Activated CD4-positive, alpha-beta T cell treated with anti-CD3 and anti-CD28 coated beads for 48 hours (primary cell): Measurements from ENCODE around the gene SLC9A7.

Experiments used
- DNase-seq: peaks from one replicate; pipeline ENCODE4 v3.0.0-alpha.2; 2020

Gene SLC9A7

DNA sequence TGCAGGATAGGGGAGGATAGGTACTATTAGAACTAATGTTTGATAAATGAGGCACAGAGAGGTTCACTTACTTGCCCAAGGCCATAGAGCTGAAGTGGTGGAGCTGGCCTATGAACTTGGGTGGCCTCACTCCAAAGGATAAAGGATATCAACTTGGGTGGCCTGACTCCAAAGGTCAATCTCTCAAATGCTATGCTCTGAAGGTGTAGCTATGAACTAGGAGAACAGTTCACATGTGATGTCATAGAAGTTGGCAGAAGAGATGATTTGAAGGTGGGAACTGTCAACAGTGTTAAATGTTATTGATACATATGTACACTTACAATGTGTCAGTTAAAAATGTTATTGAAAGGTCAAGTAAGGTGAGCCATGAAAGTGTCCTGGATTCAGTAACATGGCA lies 191.5 kb downstream of the SLC9A7 start:
- DNase-seq, result no peak

DNA sequence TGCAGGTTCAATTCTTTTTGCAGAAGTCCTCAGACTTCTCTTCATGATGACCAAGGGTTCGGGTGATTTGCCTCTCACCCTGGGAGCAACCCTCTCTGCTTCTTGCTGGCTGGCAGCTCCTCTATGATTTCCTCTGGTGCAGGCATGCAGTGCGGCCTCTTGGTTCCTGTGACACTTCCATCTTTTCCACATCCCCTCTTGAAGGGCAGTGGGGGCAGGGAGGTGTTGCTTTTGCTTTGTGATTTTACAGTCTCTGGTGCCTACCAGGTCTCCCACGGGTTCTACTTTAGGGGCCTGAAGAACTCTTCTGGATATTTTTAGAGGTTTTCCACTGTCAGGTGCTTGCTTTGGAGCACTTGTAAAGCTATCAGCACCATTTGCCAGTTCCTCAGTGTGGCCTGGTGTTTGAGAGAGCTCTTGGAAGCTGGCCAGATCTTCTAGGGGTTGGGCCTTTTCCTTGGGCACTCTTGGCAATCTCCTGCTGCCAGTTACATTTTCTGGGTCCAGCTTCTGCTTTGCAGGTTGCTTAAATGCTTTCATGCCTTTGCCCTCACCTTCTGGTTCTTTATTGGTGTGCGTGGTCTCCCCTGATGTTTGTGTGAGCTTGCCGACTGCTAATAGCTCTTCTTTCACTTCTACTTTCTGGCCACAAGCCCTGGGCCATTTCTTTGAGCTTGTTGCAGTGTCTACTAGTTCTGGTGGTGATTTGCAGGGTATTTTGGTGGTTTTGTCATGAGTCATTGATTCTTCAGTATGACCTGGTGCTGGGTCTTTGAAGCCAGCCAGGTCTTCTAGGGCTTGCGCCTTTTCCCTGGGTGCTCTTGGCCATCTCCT lies 196.9 kb downstream of the SLC9A7 start:
- peak; percentile 23 for DNase-seq

DNA sequence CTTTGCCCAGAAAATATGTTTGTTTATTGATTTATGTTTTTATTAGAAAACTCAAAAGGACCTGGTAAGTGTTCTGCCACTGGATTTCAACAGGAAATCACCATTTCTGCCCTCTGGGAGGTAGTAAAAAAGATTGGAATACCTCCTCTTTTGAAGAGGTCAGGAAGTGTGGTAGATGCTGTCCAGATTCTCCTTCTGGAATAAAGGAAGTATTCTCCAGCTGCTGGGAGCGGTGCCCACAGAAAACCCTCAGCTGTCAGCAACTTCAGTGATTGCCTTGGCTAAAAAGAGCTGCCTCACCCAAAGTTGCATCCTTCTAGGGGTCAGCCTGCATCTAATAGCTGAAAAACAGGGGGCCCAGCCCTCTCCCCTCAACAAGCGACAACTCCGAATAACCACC lies 199.9 kb downstream of the SLC9A7 start:
- DNase-seq, result no peak

DNA sequence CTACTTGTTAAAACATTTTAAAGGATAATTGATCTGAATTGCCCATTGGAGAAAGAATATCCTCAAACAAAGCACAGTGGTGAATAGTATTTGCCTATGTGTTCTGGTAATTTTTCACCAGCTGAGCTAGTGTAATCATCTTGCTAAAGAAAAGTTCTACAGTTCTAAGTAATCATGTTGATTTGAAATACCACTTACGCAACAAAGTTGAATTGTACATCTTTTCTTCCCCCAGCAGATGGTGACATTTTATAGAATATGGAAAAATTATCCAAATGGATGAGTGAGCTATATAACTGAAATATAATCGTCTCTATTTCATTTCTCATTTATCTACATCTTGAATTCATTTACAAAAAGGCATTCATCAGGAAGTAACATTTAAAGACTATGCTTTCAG lies 204.0 kb downstream of the SLC9A7 start:
- no peak for DNase-seq

DNA sequence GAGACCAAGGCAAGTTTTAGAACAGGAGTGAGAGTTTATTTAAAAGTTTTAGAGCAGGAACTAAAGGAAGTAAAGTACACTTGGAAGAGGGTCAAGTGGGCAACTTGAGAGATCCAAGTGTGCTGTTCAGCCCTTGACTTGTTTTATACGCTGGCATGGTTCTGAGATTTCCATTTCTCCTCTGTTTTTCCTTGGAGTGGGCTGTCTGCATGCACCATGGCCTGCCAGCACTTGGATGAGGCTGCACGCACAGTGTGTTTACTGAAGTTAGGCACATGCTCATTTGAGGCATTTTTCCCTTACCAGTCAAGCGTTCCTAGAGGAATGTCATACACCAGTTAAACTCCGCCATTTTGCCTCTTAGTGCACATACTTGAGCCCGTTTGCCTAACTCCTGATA lies 205.0 kb downstream of the SLC9A7 start:
- no peak for DNase-seq

DNA sequence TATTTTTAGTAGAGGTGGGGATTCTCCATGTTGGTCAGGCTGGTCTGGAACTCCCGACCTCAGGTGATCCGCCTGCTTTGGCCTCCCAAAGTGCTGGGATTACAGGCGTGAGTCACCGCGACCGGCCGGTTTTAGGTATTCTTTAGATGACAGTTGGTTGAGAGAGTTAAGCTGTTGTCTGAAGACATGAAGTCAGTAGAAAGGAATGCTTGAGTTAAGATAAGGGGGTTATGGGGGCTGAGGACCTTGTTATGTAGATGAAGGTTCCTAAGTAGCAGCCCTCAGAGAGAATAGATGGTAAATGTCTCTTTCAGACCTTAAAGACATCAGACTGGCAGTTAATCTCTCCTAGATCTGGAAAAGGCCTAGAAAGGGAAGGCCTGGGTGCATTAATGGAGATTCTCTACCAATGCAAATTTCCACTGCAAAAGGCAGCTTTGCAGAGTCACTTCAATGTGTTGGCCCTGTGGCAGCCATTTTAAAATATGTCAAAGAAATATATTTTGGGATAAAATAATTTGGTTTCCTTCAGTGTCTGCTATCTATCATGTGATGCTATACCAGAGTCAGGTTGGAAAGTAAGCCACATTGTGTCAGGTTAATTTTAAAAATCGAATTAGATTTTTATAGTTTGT lies 207.3 kb downstream of the SLC9A7 start:
- no peak for DNase-seq

DNA sequence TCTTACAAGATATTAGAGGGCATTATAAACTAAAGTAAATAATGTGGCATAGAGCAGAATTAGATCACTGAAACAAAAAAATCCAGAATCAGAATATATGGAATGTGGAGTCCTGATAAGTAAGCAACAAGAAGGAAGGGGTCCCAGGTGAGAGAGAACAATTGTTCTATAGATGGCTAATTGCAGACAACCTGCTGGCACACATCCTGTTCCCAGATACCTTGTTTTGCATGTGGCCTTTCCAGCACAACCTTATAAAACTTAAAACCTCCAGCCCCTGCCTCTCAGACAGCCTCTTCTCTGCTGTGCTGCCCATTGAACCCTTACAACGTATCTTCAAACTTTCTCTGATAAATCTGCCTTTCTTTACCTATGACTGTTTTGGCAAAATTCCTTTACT lies 209.0 kb downstream of the SLC9A7 start:
- no peak for DNase-seq
